HG03521 (cell line): ENCODE data around the gene ATP2C1.
A peak's percentile ranks its signal among the peaks of the same experiment; 100 is the strongest.
"Not testable (repeated sequence)": the region's sequence is repeated elsewhere in the genome, so short reads cannot be mapped to it uniquely, and the experiment has no call there.

Experiments
- ATAC-seq: cut with Tn5 transposase; IDR thresholded peaks from one replicate; pipeline ENCODE4 v1.9.1; 2021; ENCODE audit warnings: mild to moderate bottlenecking, moderate library complexity; ENCODE audit not compliant: unreplicated experiment

ATP2C1 gene

GRCh38 chr3:130893376-130894129, at the start of gene ATP2C1:
ATP2C1 (plus strand) TSS chr3:130894084; CDS start chr3:130894770, 686 bp downstream.
- ATAC-seq = peak; percentile 91

- ATAC-seq = no peak
These were observed 49.4 kb upstream of the ATP2C1 start for GRCh38 chr3:130844462-130844861.

GRCh38 chr3:130846181-130846580, 47.7 kb upstream of the ATP2C1 start:
- no peak for ATAC-seq

- no peak for ATAC-seq
These were observed 44.8 kb upstream of the ATP2C1 start for GRCh38 chr3:130849091-130849552.

- ATAC-seq = peak; percentile 68
These were observed 43.7 kb upstream of the ATP2C1 start for GRCh38 chr3:130850044-130850797.

- no peak for ATAC-seq
These were observed 43.0 kb upstream of the ATP2C1 start for GRCh38 chr3:130850843-130851242.

GRCh38 chr3:130851277-130851676, 42.6 kb upstream of the ATP2C1 start:
- ATAC-seq = no peak

DNA sequence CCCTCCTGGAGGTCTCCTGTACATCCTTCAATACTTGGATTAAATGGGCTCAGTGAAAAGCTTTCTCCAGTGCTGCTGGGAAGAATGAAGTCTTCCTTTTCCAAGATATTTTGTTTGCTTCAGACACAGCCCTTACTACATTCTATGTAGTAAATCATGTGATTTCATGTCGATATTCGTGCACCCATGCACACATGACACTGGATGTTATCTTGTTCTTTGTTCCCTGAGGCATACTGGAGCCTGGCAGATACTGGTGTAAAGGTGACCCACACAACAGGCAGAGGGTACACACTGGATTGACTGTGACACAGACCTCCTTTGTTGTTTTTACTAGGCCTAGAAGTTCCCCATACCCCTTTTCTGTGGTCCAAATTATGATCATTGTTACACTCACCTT, 40.3 kb upstream of the ATP2C1 start:
- ATAC-seq = no peak

- peak; percentile 41 for ATAC-seq
These were observed 39.5 kb upstream of the ATP2C1 start for GRCh38 chr3:130854208-130854864.

DNA sequence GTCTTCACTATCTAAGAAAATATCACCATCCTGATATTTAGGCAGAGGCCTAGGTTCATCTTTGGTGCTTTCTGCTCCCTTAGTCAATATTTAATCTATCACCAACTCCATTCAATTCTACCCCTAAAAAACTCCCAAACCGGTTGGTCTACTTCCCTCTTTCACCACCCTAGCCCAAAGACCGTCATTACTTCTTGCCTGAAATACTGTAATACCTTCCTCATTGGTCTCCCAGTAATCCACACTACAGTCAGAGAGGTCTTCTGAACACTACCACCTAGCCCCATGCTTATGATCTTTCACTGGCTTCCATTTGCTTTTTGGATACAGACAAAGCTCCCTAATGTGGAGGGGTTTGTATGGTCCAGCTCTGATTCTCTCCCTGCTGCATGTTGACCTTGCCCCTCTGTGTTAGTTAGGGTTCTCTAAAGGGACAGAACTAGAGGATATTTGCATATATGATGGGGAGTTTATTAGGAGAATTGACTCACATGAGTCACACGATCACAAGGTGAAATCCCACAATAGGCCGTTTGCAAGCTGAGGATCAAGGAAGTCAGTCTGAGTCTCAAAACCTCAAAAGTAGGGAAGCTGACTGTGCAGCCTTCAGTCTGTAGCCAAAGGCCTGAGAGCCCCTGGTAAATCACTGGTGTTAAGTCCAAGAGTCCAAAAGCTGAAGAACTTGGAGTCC, 36.4 kb upstream of the ATP2C1 start:
- ATAC-seq = no peak

DNA sequence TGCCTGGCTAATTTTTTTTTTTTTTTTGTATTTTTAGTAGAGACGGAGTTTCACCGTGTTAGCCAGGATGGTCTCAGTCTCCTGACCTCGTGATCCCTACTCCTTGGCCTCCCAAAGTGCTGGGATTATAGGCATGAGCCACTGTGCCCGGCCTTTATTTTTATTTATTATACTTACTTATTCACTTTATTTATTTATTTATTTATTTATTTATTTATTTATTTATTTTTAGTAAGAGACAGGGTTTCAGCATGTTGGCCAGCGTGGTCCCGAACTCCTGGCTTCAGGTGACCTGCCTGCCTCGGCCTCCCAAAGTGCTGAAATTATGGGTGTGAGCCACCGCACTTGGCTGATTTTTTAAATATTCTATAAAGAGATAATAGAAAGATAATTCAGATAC, 31.8 kb upstream of the ATP2C1 start:
- not testable (repeated sequence) for ATAC-seq

- no peak for ATAC-seq
These were observed 28.4 kb upstream of the ATP2C1 start for GRCh38 chr3:130865489-130865888.

DNA sequence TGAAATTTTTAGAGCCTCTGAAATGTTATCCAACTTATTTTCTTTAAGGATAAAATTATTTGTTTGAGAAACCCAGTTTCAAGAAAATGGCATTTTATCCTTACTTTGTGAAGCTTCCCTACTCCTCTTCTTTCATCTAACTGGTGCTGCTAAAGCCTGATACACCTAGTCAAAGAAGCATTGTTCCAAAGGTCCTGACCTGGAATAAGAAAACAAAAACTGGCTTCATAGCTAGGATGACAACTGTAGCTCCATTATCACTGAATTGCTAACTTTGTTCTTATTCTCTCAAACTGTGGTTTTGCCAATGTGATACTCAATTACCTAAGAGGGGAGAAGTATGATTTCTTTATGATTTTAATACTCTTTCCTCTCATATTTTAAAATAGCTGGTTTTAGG, 27.6 kb upstream of the ATP2C1 start:
- ATAC-seq = no peak

- no peak for ATAC-seq
These were observed 23.5 kb upstream of the ATP2C1 start for GRCh38 chr3:130870423-130870822.

GRCh38 chr3:130876594-130876993, 17.3 kb upstream of the ATP2C1 start:
- no peak for ATAC-seq

DNA sequence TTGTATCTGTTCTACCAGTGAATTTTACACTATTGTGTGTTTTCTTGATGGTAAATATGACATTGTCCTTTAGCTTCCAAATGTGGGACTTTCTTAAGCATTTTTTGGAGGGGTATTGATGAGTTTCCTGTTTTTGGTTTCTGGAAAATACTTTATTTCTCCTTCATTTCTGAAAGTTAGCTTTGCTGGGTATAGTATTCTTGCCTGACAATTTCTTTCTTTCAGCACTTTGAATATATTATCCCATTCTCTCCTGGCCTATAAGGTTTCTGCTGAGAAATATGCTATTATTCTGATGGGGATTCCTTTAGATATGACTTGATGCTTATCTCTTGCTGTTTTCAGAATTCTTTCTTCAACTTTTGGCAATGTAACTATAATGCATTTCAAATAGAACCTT, 15.4 kb upstream of the ATP2C1 start:
- no peak for ATAC-seq

GRCh38 chr3:130889416-130889946, 4.4 kb upstream of the ATP2C1 start:
- no peak for ATAC-seq

DNA sequence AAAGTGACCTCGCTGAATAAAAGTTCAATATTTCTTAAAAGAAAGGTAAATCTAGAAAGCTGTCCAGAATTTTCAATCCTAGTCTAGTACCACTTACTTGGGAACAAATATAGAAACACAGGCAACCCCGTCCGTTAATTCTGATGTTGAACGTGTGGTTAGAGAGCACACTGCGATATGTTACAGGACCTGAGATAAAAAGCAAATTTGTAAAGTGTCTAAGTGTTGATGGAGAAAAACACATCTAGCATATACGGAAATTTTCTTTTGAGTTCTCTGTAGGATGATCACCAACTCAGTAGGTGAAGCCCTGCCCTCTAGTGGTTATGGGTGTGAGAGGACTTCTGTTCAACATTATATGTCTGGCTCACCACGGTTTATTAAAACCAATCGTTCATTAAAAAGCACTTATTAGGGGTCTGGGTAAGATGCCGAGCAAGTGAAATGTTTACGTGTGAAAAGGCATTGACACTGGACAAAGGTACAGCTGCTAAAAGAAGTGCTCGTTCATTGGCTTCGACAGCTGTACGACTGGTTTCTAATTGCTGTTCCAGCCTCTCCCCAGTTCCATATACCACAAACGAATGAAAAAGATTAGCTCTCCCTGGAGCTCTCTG, 1.0 kb upstream of the ATP2C1 start:
- peak; percentile 30 for ATAC-seq

GRCh38 chr3:130894130-130894985, 474 bp downstream of the ATP2C1 start:
- ATAC-seq = peak; percentile 21

DNA sequence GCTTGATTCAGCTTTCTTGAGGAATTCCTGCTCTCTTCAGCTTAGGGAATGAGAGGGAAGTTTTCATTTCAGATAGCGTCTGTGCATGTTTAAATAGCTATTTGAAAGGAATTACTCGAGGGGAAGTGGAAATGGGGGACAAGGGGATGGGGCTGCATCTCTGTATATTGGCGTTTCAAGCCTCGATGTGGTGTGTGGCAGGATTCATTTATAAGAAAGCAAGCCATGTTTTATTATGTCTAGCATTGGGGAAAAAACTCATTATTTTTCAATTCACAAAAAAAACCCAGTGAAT, 1.0 kb downstream of the ATP2C1 start:
- no peak for ATAC-seq
